ENCODE results near the gene ANKRD17. TPM values are rescaled to one million over a fixed set of nuclear protein-coding genes. Genes with fewer than 3 reads are reported as not detected.

The ANKRD17 gene
- total and polyA plus RNA-seq, 9 of the 15 experiments (the other 6 are each of a cell fraction or from before 2014, with no cell fraction given): 25.5 to 86.9 (median 52.2) TPM

- no peak for FAIRE-seq
- Histone ChIP-seq H3K9me1 (ENCODE audit: control insufficient read depth, insufficient read depth, low read length) (no peaks in the 10 kb centered on the region), H4K20me1 (replicated peaks; ENCODE audit: control insufficient read depth, insufficient read depth, low read length) (no peaks in the 10 kb centered on the region), H3K9me3 (replicated peaks; ENCODE audit: control insufficient read depth, insufficient read depth, low read depth, low read length) (no peaks in the 10 kb centered on the region), H3K27ac (ENCODE audit: extremely low read depth, low read depth, low read length) (no peak overlapping the region), H3K4me1 (replicated peaks in 1 of 2; ENCODE audit: control insufficient read depth in 2 of 2, insufficient read depth in 2 of 2, low read length in 2 of 2) (no peaks in the 10 kb centered on the region; a peak in 2 of 5 replicates), H3K4me3 (no peak overlapping the region), H3K36me3 (ENCODE audit: control insufficient read depth, insufficient read depth, low read length) (peaks cover 35% of the 10 kb centered on the region; the same call in 2 of the 3 replicates), H3K79me2 (ENCODE audit: control insufficient read depth, insufficient read depth, low read length) (peaks cover 98% of the 10 kb centered on the region), H3K9ac (ENCODE audit: insufficient read depth in 1 of 2, low read depth in 2 of 2, low read length in 2 of 2) (no peak overlapping the region), H2AFZ (ENCODE audit: low read depth, low read length) (no peak overlapping the region), H3K27me3 (ENCODE audit: control insufficient read depth in 2 of 2, insufficient read depth in 2 of 2, low read length in 2 of 2) (no peaks in the 10 kb centered on the region), H3K4me2 (ENCODE audit: insufficient read depth, low read length) (no peak overlapping the region)
- no peak for DNase-seq (ENCODE audit: extremely low read depth in 1 of 4, low spot score in 3 of 4)
- in situ Hi-C loops (cut with MboI): no loop called here
- whole genome bisulfite sequencing (ENCODE audit: insufficient coverage, low coverage, missing lambda C conversion rate): 93% methylated on average over 1 of the region's 1 CpG
- TF ChIP-seq ATF7 (IDR thresholded peaks at IDR 0.05) (no peak), KAT2B (IDR thresholded peaks at IDR 0.05; ENCODE audit: low read depth, low read length) (no peak), ZNF354B (CRISPR knock-in tag; IDR thresholded peaks at IDR 0.05) (no peak), SNIP1 (IDR thresholded peaks at IDR 0.05; ENCODE audit: low read depth) (no peak), CEBPG (CRISPR knock-in tag; IDR thresholded peaks at IDR 0.05) (no peak), CEBPG (tag; conservative IDR thresholded peaks at IDR 0.05 in 1 of 2, IDR thresholded peaks at IDR 0.05 in 1 of 2) (peak in 1 of 2 experiments; percentile 38; a peak in 1 of 4 replicates), NCOA2 (IDR thresholded peaks at IDR 0.05; ENCODE audit: partially characterized antibody in 2 of 2) (no peak)
- TF ChIP-seq, protein P1, sequence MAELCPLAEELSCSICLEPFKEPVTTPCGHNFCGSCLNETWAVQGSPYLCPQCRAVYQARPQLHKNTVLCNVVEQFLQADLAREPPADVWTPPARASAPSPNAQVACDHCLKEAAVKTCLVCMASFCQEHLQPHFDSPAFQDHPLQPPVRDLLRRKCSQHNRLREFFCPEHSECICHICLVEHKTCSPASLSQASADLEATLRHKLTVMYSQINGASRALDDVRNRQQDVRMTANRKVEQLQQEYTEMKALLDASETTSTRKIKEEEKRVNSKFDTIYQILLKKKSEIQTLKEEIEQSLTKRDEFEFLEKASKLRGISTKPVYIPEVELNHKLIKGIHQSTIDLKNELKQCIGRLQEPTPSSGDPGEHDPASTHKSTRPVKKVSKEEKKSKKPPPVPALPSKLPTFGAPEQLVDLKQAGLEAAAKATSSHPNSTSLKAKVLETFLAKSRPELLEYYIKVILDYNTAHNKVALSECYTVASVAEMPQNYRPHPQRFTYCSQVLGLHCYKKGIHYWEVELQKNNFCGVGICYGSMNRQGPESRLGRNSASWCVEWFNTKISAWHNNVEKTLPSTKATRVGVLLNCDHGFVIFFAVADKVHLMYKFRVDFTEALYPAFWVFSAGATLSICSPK (IDR thresholded peaks at IDR 0.05; ENCODE audit: borderline replicate concordance): no peak
- TF ChIP-seq, protein P2, sequence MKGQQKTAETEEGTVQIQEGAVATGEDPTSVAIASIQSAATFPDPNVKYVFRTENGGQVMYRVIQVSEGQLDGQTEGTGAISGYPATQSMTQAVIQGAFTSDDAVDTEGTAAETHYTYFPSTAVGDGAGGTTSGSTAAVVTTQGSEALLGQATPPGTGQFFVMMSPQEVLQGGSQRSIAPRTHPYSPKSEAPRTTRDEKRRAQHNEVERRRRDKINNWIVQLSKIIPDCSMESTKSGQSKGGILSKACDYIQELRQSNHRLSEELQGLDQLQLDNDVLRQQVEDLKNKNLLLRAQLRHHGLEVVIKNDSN (CRISPR knock-in tag; IDR thresholded peaks at IDR 0.05): no peak
- ATAC-seq: no peak
- CTCF ChIA-PET (ENCODE audit: low intra/inter-chr PET ratio): no interaction called here
- POLR2A ChIA-PET: interaction anchor here (0.9 to 5.1 kb wide), 3 partner anchors 9 to 34 kb away, joined by 3 to 19 read pairs (median 4); no protein-coding TSS in a partner anchor
- intact Hi-C loops (cut with micrococcal nuclease): no loop called here
- BruUV-seq (replicated peaks): no TSS peak
These were observed 61.4 kb downstream of the ANKRD17 start for GRCh38 chr4:73197220-73197619.
